Activated T-helper 9 cell treated with anti-CD3 and anti-CD28 coated beads, Interleukin-2, amount 50 U/mL, for 16 hours (primary cell): ENCODE data around the gene VWDE.

Source experiments
- DNase-seq: peaks from one replicate; pipeline ENCODE4 v3.0.0-alpha.2; 2020; ENCODE audit warnings: low read depth

VWDE gene

DNA sequence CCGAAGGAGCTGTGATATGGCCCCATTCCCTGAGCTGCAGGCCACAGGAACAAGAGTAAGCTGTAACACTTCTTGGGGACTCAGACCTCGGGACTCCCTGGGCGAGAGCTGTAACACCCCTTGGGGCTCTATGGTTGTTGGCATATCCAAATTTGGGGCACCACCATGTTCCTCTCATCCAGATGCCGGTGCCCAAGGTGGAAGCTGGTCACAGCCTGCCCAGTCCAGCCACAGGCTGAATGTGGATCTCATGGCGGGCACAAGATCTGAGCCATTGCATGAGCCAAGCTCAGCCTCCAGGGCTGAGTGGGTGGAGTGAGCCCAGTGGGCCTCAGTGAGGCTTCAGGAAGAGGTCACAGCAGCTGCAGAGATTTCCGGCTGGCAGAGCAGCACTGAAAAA is 113.7 kb downstream of the VWDE start:
- no peak for DNase-seq

DNA sequence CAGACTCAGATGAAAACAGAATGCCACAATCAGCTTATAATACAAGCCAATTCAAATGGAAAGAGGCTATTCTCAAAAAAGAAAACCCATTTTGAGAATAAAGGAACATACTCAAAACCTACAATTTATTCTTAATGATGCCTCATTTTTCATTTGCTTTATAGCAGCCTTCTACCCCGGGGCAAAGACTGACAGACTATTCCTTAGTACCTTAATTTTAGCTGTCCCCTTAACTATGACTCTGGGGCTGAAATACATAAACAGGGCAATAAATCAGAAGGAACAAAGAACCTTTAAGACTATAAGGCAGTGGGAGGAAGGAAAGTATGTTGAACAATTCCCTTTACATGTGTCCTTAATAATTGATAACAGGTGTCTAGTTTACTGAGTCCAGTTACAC is 115.8 kb downstream of the VWDE start:
- no peak for DNase-seq

DNA sequence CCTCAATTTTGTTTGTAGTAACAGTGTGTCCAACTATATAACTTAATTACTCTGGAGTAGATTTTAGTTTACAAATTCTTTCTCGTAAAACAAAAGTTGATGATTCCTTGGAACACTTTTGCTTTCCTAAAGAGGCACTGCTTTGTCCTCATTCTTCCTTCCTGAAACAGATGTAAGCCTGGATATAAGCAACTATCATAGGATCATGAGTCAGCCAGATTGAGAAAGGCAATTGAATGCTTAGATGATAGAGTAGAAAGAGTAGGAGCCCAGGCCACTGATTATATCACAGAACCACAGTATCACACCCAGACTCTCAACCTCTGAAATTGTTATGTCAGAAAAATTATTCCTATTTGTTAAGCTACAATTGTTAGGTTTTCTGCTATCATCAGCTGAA is 122.6 kb downstream of the VWDE start:
- no peak for DNase-seq
